ENCODE measurements around the gene MEIS3.

Gene MEIS3

DNA sequence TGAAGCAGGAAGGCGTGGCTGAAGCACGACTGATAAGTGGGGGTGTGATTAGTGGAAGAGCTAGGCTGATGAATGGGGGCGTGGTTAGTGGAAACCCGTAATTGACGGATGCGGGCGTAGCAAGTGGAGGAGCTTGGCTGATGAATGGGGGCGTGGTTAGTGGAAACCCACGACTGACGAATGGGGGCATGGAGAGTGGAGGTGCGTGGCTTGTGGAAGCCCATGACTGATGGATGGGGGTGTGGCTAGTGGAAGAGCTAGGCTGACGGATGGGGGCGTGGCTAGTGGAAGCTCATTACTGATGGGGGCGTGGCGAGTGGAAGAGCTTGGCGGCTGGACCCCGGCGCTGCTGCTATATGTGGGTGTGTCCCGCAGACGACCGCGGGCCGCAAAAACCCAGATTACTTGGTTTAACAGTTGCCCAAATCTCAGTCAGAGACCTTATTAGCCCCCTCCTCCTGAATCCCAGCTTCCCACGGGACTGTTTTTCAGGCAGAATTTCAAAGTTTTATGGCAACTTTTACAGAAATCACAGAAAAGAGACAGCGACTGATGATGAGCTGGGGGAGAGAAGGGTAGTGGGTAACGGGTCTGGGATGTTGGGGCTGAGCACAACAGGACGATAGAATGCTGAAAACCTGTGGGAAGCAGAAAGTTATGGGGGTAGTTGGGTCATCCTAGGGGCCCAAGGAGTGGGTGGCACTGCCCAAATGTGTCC lies 9.0 kb upstream of the MEIS3 start:
- Mint-ChIP-seq H3K4me1 (ENCODE audit: low read depth) (peaks cover 16% of the 10 kb centered on the region), H3K36me3 (ENCODE audit: low read depth) (no peaks in the 10 kb centered on the region), H3K4me3 (no peak overlapping the region), H3K27me3 (ENCODE audit: low read depth) (peaks cover 26% of the 10 kb centered on the region), H3K27ac (no peak overlapping the region), H3K9me3 (no peaks in the 10 kb centered on the region)

GRCh38 chr19:47427241-47428176 lies 8.2 kb upstream of the MEIS3 start:
- Mint-ChIP-seq H3K9me3 (no peaks in the 10 kb centered on the region), H3K4me3 (no peak overlapping the region), H3K27me3 (ENCODE audit: low read depth) (peaks cover 34% of the 10 kb centered on the region), H3K36me3 (ENCODE audit: low read depth) (peaks cover 2% of the 10 kb centered on the region), H3K4me1 (ENCODE audit: low read depth) (peaks cover 8% of the 10 kb centered on the region), H3K27ac (peak overlapping the region; percentile 36)

- H3K9me3 Mint-ChIP-seq = no peaks in the 10 kb centered on the region
- peaks cover 7% of the 10 kb centered on the region for H3K4me1 Mint-ChIP-seq (ENCODE audit: low read depth)
- no peak overlapping the region for H3K27ac Mint-ChIP-seq
- peaks cover 61% of the 10 kb centered on the region for H3K27me3 Mint-ChIP-seq (ENCODE audit: low read depth)
- peaks cover 5% of the 10 kb centered on the region for H3K36me3 Mint-ChIP-seq (ENCODE audit: low read depth)
- no peak overlapping the region for H3K4me3 Mint-ChIP-seq
Measured at GRCh38 chr19:47423203-47423882, 4.0 kb upstream of the MEIS3 start.

- H3K4me1 Mint-ChIP-seq (ENCODE audit: low read depth) = peaks cover 12% of the 10 kb centered on the region
- H3K9me3 Mint-ChIP-seq = no peaks in the 10 kb centered on the region
- H3K4me3 Mint-ChIP-seq = no peak overlapping the region
- H3K27ac Mint-ChIP-seq = no peak overlapping the region
- peaks cover 68% of the 10 kb centered on the region for H3K27me3 Mint-ChIP-seq (ENCODE audit: low read depth)
- peaks cover 5% of the 10 kb centered on the region for H3K36me3 Mint-ChIP-seq (ENCODE audit: low read depth)
Measured at GRCh38 chr19:47422417-47423163, 3.3 kb upstream of the MEIS3 start.

DNA sequence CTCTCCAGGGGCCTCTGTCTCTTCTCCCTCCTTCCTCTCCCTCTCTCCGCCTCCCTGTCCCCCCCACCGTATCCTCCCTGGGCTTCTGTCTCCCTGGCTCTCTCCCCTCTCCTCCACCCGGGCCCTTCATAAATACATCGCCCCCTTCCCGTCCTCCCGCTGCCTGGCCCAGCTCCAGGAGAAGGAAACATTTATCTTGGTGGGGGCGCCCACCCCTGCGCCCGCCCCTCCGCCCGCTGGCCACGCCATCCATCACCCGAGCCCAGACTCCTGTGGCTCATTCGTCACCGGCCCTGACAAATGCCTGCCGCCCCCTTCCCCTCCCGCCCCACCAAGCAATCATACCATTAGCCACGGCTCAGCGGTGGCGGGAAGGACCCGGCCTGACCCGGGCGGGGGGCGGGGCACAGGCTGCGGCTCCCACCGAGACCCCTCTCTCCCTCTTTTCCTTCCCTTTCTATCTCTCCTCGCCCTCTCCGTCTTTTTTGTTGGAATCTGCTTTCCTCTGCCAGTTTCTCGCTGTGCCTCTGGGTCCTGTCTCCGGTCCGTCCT lies 2.6 kb upstream of the MEIS3 start:
- peaks cover 75% of the 10 kb centered on the region for H3K27me3 Mint-ChIP-seq (ENCODE audit: low read depth)
- H3K4me1 Mint-ChIP-seq (ENCODE audit: low read depth) = peaks cover 12% of the 10 kb centered on the region
- no peak overlapping the region for H3K4me3 Mint-ChIP-seq
- H3K27ac Mint-ChIP-seq = no peak overlapping the region
- no peaks in the 10 kb centered on the region for H3K9me3 Mint-ChIP-seq
- peaks cover 5% of the 10 kb centered on the region for H3K36me3 Mint-ChIP-seq (ENCODE audit: low read depth)

- no peak overlapping the region for H3K4me3 Mint-ChIP-seq
- peaks cover 81% of the 10 kb centered on the region for H3K27me3 Mint-ChIP-seq (ENCODE audit: low read depth)
- peaks cover 14% of the 10 kb centered on the region for H3K4me1 Mint-ChIP-seq (ENCODE audit: low read depth)
- no peak overlapping the region for H3K27ac Mint-ChIP-seq
- H3K36me3 Mint-ChIP-seq (ENCODE audit: low read depth) = peaks cover 5% of the 10 kb centered on the region
- H3K9me3 Mint-ChIP-seq = no peaks in the 10 kb centered on the region
Measured at GRCh38 chr19:47421244-47421786, 2.0 kb upstream of the MEIS3 start.

- Mint-ChIP-seq H3K9me3 (no peaks in the 10 kb centered on the region), H3K27me3 (ENCODE audit: low read depth) (peaks cover 85% of the 10 kb centered on the region), H3K36me3 (ENCODE audit: low read depth) (peaks cover 5% of the 10 kb centered on the region), H3K27ac (no peak overlapping the region), H3K4me3 (no peak overlapping the region), H3K4me1 (ENCODE audit: low read depth) (peaks cover 16% of the 10 kb centered on the region)
Measured at GRCh38 chr19:47419789-47420188, 462 bp upstream of the MEIS3 start.

- H3K4me1 Mint-ChIP-seq (ENCODE audit: low read depth) = peaks cover 16% of the 10 kb centered on the region
- H3K36me3 Mint-ChIP-seq (ENCODE audit: low read depth) = peaks cover 5% of the 10 kb centered on the region
- H3K27ac Mint-ChIP-seq = no peak overlapping the region
- H3K9me3 Mint-ChIP-seq = no peaks in the 10 kb centered on the region
- H3K4me3 Mint-ChIP-seq = peak overlapping the region; percentile 18
- peaks cover 83% of the 10 kb centered on the region for H3K27me3 Mint-ChIP-seq (ENCODE audit: low read depth)
Measured at GRCh38 chr19:47418692-47419029, 666 bp downstream of the MEIS3 start.

GRCh38 chr19:47417746-47418691 lies 1.3 kb downstream of the MEIS3 start:
- Mint-ChIP-seq H3K36me3 (ENCODE audit: low read depth) (peaks cover 5% of the 10 kb centered on the region), H3K9me3 (no peaks in the 10 kb centered on the region), H3K4me3 (peak overlapping the region; percentile 18), H3K4me1 (ENCODE audit: low read depth) (peaks cover 16% of the 10 kb centered on the region), H3K27ac (no peak overlapping the region), H3K27me3 (ENCODE audit: low read depth) (peaks cover 80% of the 10 kb centered on the region)

DNA sequence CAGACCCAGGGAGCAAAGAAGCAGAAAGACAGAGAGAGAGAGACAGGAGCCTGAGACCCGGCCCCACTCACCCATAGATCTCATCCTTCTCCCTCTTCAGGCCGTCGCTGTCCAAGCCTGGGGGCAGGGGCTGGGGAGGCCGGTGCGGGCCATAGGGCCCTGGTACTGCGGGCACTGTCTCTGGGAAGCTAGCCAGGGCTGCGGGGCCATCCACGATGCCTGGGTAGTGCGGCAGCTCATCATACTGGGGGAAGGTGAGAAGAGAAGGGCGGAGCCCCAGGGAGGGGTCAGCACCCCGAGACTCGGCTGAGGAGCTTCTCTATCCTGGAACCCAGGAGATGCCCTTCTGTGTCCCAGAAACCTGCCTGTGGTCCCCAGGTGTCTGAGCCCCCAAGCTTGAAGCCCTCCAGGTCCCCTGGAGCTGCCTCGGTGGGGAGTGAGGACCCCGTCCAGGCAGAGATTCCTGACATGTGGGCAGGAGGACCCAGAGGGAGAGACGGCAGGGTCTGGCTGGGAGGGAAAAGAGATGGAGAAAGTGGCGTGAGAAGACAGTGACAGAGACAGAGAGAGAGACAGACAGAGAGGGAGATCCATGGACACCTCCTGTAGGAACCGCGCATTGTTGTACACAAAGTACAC lies 2.1 kb downstream of the MEIS3 start:
- Mint-ChIP-seq H3K9me3 (no peaks in the 10 kb centered on the region), H3K27me3 (ENCODE audit: low read depth) (peaks cover 72% of the 10 kb centered on the region), H3K36me3 (ENCODE audit: low read depth) (peaks cover 1% of the 10 kb centered on the region), H3K4me1 (ENCODE audit: low read depth) (peaks cover 14% of the 10 kb centered on the region), H3K4me3 (no peak overlapping the region), H3K27ac (no peak overlapping the region)

DNA sequence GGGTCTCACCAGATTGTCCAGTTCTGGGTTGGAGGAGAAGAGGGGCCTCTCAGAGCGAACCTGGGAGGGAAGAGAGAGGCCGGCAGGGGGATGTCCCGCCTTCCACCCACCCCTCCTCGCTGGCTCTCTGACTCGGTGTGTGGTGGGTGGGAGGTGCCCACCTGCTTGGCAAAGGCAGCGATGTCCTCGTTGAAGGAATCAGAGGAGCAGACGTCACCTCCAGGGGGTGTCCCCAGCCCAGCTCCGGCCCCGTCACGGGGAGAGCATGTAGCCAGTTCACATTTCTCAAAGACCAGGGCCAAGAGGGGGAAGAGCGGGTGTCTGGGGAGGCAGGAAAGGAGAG lies 2.7 kb downstream of the MEIS3 start:
- no peaks in the 10 kb centered on the region for H3K9me3 Mint-ChIP-seq
- H3K27me3 Mint-ChIP-seq (ENCODE audit: low read depth) = peaks cover 67% of the 10 kb centered on the region

DNA sequence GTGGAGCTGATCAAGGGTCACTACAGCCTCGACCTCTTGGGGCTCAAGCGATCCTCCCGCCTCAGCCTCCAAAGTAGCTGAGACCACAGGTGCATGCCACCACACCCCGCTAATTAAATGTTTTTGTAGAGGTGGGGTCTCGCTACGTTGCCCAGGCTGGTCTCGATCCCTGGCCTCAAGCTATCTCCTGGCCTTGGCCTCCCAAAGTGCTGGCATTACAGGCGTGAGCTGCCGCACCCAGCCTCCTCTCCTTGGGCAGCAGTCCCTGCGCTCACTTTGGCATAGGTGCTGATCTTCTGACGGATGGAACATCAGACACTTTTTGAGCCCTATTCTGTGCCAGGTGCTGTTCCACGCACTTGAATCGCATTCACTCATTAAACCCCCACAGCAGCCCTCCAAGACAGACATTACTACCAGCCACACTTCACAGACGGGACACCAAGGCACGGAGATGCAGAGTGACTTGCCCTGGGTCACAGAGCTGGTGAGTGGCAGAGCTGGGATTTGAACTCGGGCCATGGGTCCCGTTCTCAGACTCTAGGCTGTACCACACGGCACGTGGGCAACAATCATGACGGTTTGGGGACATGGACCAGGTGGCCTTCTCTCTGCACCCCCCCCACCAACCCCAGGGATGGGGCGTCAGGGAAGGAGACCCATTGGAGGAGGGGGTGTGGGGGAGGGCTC lies 3.2 kb downstream of the MEIS3 start:
- Mint-ChIP-seq H3K36me3 (ENCODE audit: low read depth) (no peaks in the 10 kb centered on the region), H3K27me3 (ENCODE audit: low read depth) (peaks cover 62% of the 10 kb centered on the region), H3K4me3 (no peak overlapping the region), H3K9me3 (no peaks in the 10 kb centered on the region), H3K27ac (no peak overlapping the region), H3K4me1 (ENCODE audit: low read depth) (peaks cover 10% of the 10 kb centered on the region)

More for the DNA sequence above, 2.7 kb downstream of the MEIS3 start:
- no peak overlapping the region for H3K27ac Mint-ChIP-seq
- H3K36me3 Mint-ChIP-seq (ENCODE audit: low read depth) = no peaks in the 10 kb centered on the region
- peaks cover 13% of the 10 kb centered on the region for H3K4me1 Mint-ChIP-seq (ENCODE audit: low read depth)
- H3K4me3 Mint-ChIP-seq = no peak overlapping the region
